ENCODE results near the gene DGKZ.

- TF ChIP-seq CTCF (IDR thresholded peaks at IDR 0.05) (no peak), EZH2 (IDR thresholded peaks at IDR 0.05) (no peak)
These were observed 73.2 kb downstream of the DGKZ start for GRCh38 chr11:46420513-46420912.

Data from neural progenitor cell (in vitro differentiated cells).